ENCODE measurements around the gene RSL1D1.
A peak's percentile ranks its signal among the peaks of the same experiment; 100 is the strongest.
"Not testable (repeated sequence)": the region's sequence is repeated elsewhere in the genome, so short reads cannot be mapped to it uniquely, and the experiment has no call there.

RSL1D1 gene

GRCh38 chr16:11797166-11797956, 54.0 kb downstream of the RSL1D1 start, which contains the start of gene ZC3H7A:
TSS of gene ZC3H7A (minus strand) at chr16:11797258. CDS start at chr16:11782354, 14,904 bp downstream.
- peak; percentile 96 for DNase-seq (ENCODE audit: low spot score)

GRCh38 chr16:11796227-11797165, 54.8 kb downstream of the RSL1D1 start:
- peak; percentile 42 for DNase-seq (ENCODE audit: low spot score)

- no peak for DNase-seq (ENCODE audit: low spot score)
Measured at GRCh38 chr16:11795887-11796226, 55.5 kb downstream of the RSL1D1 start.

- no peak for DNase-seq (ENCODE audit: low spot score)
Measured at GRCh38 chr16:11794996-11795886, 56.1 kb downstream of the RSL1D1 start.

GRCh38 chr16:11794447-11794846, 56.9 kb downstream of the RSL1D1 start:
- no peak for DNase-seq (ENCODE audit: low spot score)

- DNase-seq (ENCODE audit: low spot score) = no peak
Measured at GRCh38 chr16:11793840-11794239, 57.5 kb downstream of the RSL1D1 start.

GRCh38 chr16:11792410-11793241, 58.7 kb downstream of the RSL1D1 start:
- no peak for DNase-seq (ENCODE audit: low spot score)

- DNase-seq (ENCODE audit: low spot score) = no peak
Measured at GRCh38 chr16:11791144-11791828, 60.1 kb downstream of the RSL1D1 start.

GRCh38 chr16:11788914-11789313, 62.4 kb downstream of the RSL1D1 start:
- DNase-seq (ENCODE audit: low spot score) = no peak

- DNase-seq (ENCODE audit: low spot score) = not testable (repeated sequence)
Measured at GRCh38 chr16:11784980-11785599, 66.3 kb downstream of the RSL1D1 start.

- not testable (repeated sequence) for DNase-seq (ENCODE audit: low spot score)
Measured at GRCh38 chr16:11784381-11784780, 67.0 kb downstream of the RSL1D1 start.

GRCh38 chr16:11784038-11784369, 67.3 kb downstream of the RSL1D1 start:
- DNase-seq (ENCODE audit: low spot score) = no peak

All from globus pallidus (tissue), 1 donor.